ENCODE results near the gene SIX2. TPM values are rescaled to one million over a fixed set of nuclear protein-coding genes. Genes with fewer than 3 reads are reported as not detected.

Gene SIX2
- total and polyA plus RNA-seq, 2 of the 13 experiments (the other 11 are each of a cell fraction or from before 2014, with no cell fraction given): not detected

- peak; percentile 88 for TF ChIP-seq ZFP91 (CRISPR knock-in tag; IDR thresholded peaks at IDR 0.05; ENCODE audit: borderline replicate concordance)
- TF ChIP-seq XRCC5 (optimal IDR thresholded peaks at IDR 0.05; ENCODE audit: low read length): peak; percentile 78
- peak; percentile 91 for TF ChIP-seq MYC (CRISPR knock-in tag; IDR thresholded peaks at IDR 0.05; ENCODE audit: borderline replicate concordance)
- peak; percentile 44; the same call in 1 of the 2 replicates for TF ChIP-seq HOXD1 (CRISPR knock-in tag; IDR thresholded peaks at IDR 0.05)
- peak; percentile 84 for TF ChIP-seq ZNF687 (CRISPR knock-in tag; IDR thresholded peaks at IDR 0.05)
- TF ChIP-seq ZBTB34 (CRISPR knock-in tag; IDR thresholded peaks at IDR 0.05): peak; percentile 70; the same call in 1 of the 2 replicates
- peak; percentile 52; the same call in 1 of the 2 replicates for TF ChIP-seq TOE1 (CRISPR knock-in tag; IDR thresholded peaks at IDR 0.05)
- peak; percentile 58; the same call in 1 of the 2 replicates for TF ChIP-seq E2F5 (CRISPR knock-in tag; conservative IDR thresholded peaks at IDR 0.05)
- TF ChIP-seq BRF2 (CRISPR knock-in tag; IDR thresholded peaks at IDR 0.05): 0 out of 2 replicates have a peak, but pooled peaks have one; percentile 64
- no peak for TF ChIP-seq ZNF550 (CRISPR knock-in tag; IDR thresholded peaks at IDR 0.05; ENCODE audit: borderline replicate concordance)
- peak; percentile 95 for TF ChIP-seq HNRNPLL (IDR thresholded peaks at IDR 0.05; ENCODE audit: low read depth, low read length, poor library complexity, severe bottlenecking)
- TF ChIP-seq CENPT (CRISPR knock-in tag; IDR thresholded peaks at IDR 0.05; ENCODE audit: low read depth): peak; percentile 85; the same call in 1 of the 2 replicates
- peak; percentile 57; the same call in 1 of the 2 replicates for TF ChIP-seq ARID5B (CRISPR knock-in tag; IDR thresholded peaks at IDR 0.05)
Observed at GRCh38 chr2:44955593-44956392, 53.5 kb downstream of the SIX2 start (continued).

Data from HepG2 (cell line).